Endodermal cell (in vitro differentiated cells): ENCODE measurements around the gene ZHX3. TPM values are rescaled to one million over a fixed set of nuclear protein-coding genes. Genes with fewer than 3 reads are reported as not detected.

ENCODE experiments used
- DNase-seq: peaks from one replicate; pipeline ENCODE4 v3.0.0-alpha.2; 2017
- H3K27ac ChIP-seq: 2 replicates; pipeline ENCODE4 v1.5.1; 2013; ENCODE audit warnings: mild to moderate bottlenecking, low read depth, low read length, moderate library complexity
- H3K27me3 ChIP-seq: 2 replicates; pipeline ENCODE4 v1.6.1; 2013; ENCODE audit warnings: mild to moderate bottlenecking, low read length, moderate library complexity; ENCODE audit not compliant: insufficient read depth, control insufficient read depth, poor library complexity, severe bottlenecking
- H3K36me3 ChIP-seq: 2 replicates; pipeline ENCODE4 v1.7.0; 2013; ENCODE audit warnings: mild to moderate bottlenecking, low read length, moderate library complexity; ENCODE audit not compliant: control insufficient read depth, insufficient read depth
- H3K4me1 ChIP-seq: one replicate; pipeline ENCODE4 v1.7.0; 2013; ENCODE audit warnings: low read length; ENCODE audit not compliant: control insufficient read depth, insufficient read depth
- H3K4me3 ChIP-seq: 2 replicates; pipeline ENCODE4 v1.5.1; 2013; ENCODE audit warnings: mild to moderate bottlenecking, low read length, moderate library complexity
- H3K9ac ChIP-seq: 2 replicates; pipeline ENCODE4 v1.6.1; 2013; ENCODE audit warnings: mild to moderate bottlenecking, low read length, moderate library complexity; ENCODE audit not compliant: poor library complexity, severe bottlenecking; ENCODE audit errors: extremely low read depth
- H3K9me3 ChIP-seq: 2 replicates; pipeline ENCODE4 v1.6.1; 2013; ENCODE audit warnings: mild to moderate bottlenecking, low read length, moderate library complexity; ENCODE audit not compliant: control insufficient read depth
- H3K27ac Mint-ChIP-seq: 2 replicates; pipeline ENCODE4 v1.8.0; 2020; ENCODE audit warnings: mixed read lengths
- H3K27me3 Mint-ChIP-seq: 2 replicates; pipeline ENCODE4 v1.8.0; 2021; ENCODE audit warnings: mild to moderate bottlenecking, mixed read lengths; ENCODE audit not compliant: insufficient read depth
- H3K36me3 Mint-ChIP-seq: 2 replicates; pipeline ENCODE4 v1.8.0; 2020; ENCODE audit warnings: low read depth, mixed read lengths
- H3K4me1 Mint-ChIP-seq: 2 replicates; pipeline ENCODE4 v1.8.0; 2020; ENCODE audit warnings: mixed read lengths
- H3K4me3 Mint-ChIP-seq: 2 replicates; pipeline ENCODE4 v1.8.0; 2020; ENCODE audit warnings: mild to moderate bottlenecking, moderate library complexity, mixed read lengths
- H3K9me3 Mint-ChIP-seq: 2 replicates; pipeline ENCODE4 v1.8.0; 2020; ENCODE audit warnings: mild to moderate bottlenecking, mixed read lengths
- WGBS, 2 experiments: methylation state at CpG; one replicate each; pipeline versions ENCODE4 v1.1.5 to v1.1.7; 2013; ENCODE audit warnings: missing lambda C conversion rate in 2 of 2, mixed read lengths in 1 of 2; ENCODE audit not compliant: insufficient coverage in 1 of 2, insufficient read length in 1 of 2; 5-methylcytosine and 5-hydroxymethylcytosine counted together
- total RNA-seq, 2 donors: library from RNA; stranded (reverse); fragmentation: NEBNext Ultra II Directional in 1 of 2; extraction: Animal tissue kit (Norgen Biotek cat#: 25700) in 1 of 2; gene quantifications; 2 replicates in 1 of 2; 3 replicates in 1 of 2; pipeline ENCODE4 v1.2.1, GENCODE V29; 2021
- TF ChIP-seq, protein P1 (sequence below): fragments of 200-600 bp; sonication (generic); conservative IDR thresholded peaks from 2 replicates; pipeline ENCODE4 v1.5.0; 2021; ENCODE audit warnings: antibody characterized with exemption, mild to moderate bottlenecking

ZHX3 gene
- total RNA-seq, 2 donors from 2014 or later = 5.4 to 5.5 TPM

DNA sequence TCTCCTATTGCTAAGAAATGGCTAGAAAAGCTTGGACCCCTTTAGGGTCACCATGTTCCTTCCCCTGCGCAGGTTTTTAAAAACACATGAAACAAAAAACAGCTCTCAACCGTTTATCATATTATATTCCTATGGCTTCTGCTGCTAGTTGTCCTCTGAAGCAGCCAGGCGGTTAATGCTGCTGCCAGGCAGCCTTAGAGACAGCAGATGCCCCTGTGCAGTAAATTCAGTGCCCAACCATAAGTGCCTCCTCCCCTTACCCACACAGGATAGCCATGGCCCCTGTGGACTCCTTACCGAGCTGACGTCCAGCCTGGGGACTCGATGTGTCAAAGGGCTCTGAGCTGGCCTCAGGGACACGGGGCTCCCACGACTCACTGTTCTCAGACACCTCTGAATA, 115.8 kb downstream of the ZHX3 start:
- peaks cover 22% of the 10 kb centered on the region for H3K9me3 ChIP-seq
- no peak overlapping the region for H3K4me3 ChIP-seq
- no peak for DNase-seq
- H3K4me1 Mint-ChIP-seq = peaks cover 12% of the 10 kb centered on the region
- H3K36me3 Mint-ChIP-seq = peaks cover 6% of the 10 kb centered on the region
- peaks cover 4% of the 10 kb centered on the region for H3K4me1 ChIP-seq
- TF ChIP-seq, protein P1, sequence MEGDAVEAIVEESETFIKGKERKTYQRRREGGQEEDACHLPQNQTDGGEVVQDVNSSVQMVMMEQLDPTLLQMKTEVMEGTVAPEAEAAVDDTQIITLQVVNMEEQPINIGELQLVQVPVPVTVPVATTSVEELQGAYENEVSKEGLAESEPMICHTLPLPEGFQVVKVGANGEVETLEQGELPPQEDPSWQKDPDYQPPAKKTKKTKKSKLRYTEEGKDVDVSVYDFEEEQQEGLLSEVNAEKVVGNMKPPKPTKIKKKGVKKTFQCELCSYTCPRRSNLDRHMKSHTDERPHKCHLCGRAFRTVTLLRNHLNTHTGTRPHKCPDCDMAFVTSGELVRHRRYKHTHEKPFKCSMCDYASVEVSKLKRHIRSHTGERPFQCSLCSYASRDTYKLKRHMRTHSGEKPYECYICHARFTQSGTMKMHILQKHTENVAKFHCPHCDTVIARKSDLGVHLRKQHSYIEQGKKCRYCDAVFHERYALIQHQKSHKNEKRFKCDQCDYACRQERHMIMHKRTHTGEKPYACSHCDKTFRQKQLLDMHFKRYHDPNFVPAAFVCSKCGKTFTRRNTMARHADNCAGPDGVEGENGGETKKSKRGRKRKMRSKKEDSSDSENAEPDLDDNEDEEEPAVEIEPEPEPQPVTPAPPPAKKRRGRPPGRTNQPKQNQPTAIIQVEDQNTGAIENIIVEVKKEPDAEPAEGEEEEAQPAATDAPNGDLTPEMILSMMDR = no peak
- no peak overlapping the region for H3K9ac ChIP-seq
- H3K27me3 Mint-ChIP-seq = peaks cover 3% of the 10 kb centered on the region
- H3K27ac ChIP-seq = no peak overlapping the region
- no peaks in the 10 kb centered on the region for H3K36me3 ChIP-seq
- no peaks in the 10 kb centered on the region for H3K27me3 ChIP-seq
- H3K4me3 Mint-ChIP-seq = no peak overlapping the region
- peaks cover 15% of the 10 kb centered on the region for H3K9me3 Mint-ChIP-seq
- H3K27ac Mint-ChIP-seq = no peak overlapping the region
- WGBS, 2 experiments = 93% methylated on average over 6 to 8 of the region's 8 CpGs

DNA sequence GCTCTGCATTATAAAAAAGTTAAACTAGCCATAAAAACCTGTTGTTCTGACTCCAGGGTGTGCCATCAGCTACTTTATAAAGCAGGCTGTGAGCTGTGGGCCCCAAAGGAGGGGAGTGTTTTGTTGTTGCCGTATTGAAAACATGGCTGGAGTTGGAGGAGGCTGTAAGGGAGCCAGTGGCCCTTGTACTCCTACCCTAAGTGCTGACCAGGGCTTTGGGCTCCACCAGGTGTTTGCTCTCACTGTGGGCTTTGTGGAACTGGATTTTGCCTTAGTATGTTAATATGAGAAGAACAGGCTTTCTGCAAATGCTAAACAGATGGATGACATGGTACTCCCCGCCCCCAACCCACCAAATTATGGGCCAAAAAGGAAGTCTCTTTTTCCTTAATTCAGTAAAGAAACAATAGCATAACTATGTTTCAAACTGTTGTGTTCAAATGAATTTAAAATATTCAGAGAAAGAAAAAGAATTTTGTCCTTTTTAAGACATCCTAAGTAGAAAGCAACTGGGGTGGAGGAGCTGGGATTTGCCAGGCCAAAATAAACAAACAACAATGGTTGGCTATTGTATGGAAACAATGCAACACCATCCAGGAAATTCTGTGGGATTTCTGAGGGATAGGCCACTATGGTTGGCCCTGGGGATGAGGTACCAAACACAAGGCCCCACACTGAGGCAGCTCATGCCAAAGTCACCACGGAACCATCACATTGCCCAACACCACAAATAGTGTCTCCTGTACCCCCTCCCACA, 116.9 kb downstream of the ZHX3 start:
- Histone ChIP-seq H3K9ac (no peak overlapping the region), H3K4me1 (peaks cover 4% of the 10 kb centered on the region), H3K9me3 (peaks cover 22% of the 10 kb centered on the region), H3K36me3 (no peaks in the 10 kb centered on the region), H3K27ac (no peak overlapping the region), H3K27me3 (no peaks in the 10 kb centered on the region), H3K4me3 (no peak overlapping the region)
- WGBS, 2 experiments = 90% methylated on average over 3 of the region's 3 CpGs; no CpG with 5 or more reads in 1 of the 2 experiments
- TF ChIP-seq, protein P1 = no peak
- no peak for DNase-seq
- Mint-ChIP-seq H3K27me3 (no peaks in the 10 kb centered on the region), H3K36me3 (peaks cover 6% of the 10 kb centered on the region), H3K9me3 (peaks cover 15% of the 10 kb centered on the region), H3K27ac (no peak overlapping the region), H3K4me3 (no peak overlapping the region), H3K4me1 (peaks cover 12% of the 10 kb centered on the region)

DNA sequence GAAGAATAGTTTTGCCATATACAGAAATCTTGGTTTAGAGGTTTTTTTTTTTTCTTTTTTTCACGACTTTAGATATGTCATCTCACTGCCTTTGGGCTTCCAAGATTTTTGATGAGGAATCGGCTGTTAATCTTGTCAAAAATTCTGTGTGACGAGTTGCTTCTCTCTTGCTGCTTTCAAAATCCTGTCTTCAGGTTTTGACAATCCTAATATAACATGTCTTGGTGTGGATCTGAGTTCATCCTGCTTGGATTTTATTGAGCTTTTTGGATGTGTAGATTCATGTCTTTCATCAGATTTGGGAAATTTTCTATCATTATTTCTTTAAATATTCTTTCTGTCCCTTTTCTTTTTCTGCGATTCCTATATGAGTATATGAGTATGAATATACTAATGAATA, 119.1 kb downstream of the ZHX3 start:
- DNase-seq = no peak

More for the DNA sequence above, 119.1 kb downstream of the ZHX3 start:
- no peaks in the 10 kb centered on the region for H3K36me3 ChIP-seq
- H3K9ac ChIP-seq = no peak overlapping the region
- 88% methylated on average over 3 of the region's 4 CpGs; no CpG with 5 or more reads in 1 of the 2 experiments for WGBS, 2 experiments
- H3K4me3 ChIP-seq = no peak overlapping the region
- no peaks in the 10 kb centered on the region for H3K27me3 Mint-ChIP-seq
- no peak overlapping the region for H3K4me3 Mint-ChIP-seq
- H3K27ac ChIP-seq = no peak overlapping the region
- no peak overlapping the region for H3K27ac Mint-ChIP-seq
- peaks cover 22% of the 10 kb centered on the region for H3K9me3 ChIP-seq
- no peaks in the 10 kb centered on the region for H3K27me3 ChIP-seq
- TF ChIP-seq, protein P1 = no peak
- H3K4me1 ChIP-seq = peaks cover 4% of the 10 kb centered on the region
- peaks cover 12% of the 10 kb centered on the region for H3K4me1 Mint-ChIP-seq
- H3K9me3 Mint-ChIP-seq = peaks cover 15% of the 10 kb centered on the region
- peaks cover 6% of the 10 kb centered on the region for H3K36me3 Mint-ChIP-seq
